GM12878 (cell line): ENCODE measurements around the gene ALDH18A1. TPM values are rescaled to one million over a fixed set of nuclear protein-coding genes. Genes with fewer than 3 reads are reported as not detected.

Source experiments
- ATAC-seq: fragments of 200-7000 bp; cut with Tn5 transposase; 3 replicates; pipeline ENCODE4 v1.9.1; 2020; ENCODE audit warnings: mild to moderate bottlenecking, moderate library complexity
- BruUV-seq: library from RNA; stranded (reverse); fragments of 400-500 nt; replicated peaks from 2 replicates; lab custom pipeline; 2021; lab: Mats Ljungman, UMichigan
- CTCF ChIA-PET: fragments of 300-600 bp; sonication (Branson Sonifier 250); formaldehyde crosslinking; extraction: SDS; loops from one replicate; lab custom pipeline; 2021; ENCODE audit warnings: inconsistent platforms; lab: Yijun Ruan, JAX
- POLR2A ChIA-PET: fragments of 350-600 bp; formaldehyde crosslinking; extraction: SDS; loops from one replicate; lab custom pipeline; 2021; ENCODE audit warnings: inconsistent platforms; lab: Charles Lee
- RAD21 ChIA-PET: fragments of 300-600 bp; sonication (Branson Sonifier 250); formaldehyde crosslinking; loops from one replicate; lab custom pipeline; 2023; ENCODE audit warnings: antibody characterized with exemption; ENCODE audit not compliant: unreplicated experiment; lab: Charles Lee
- SMC1A ChIA-PET: fragments of 300-600 bp; sonication (Branson Sonifier 250); formaldehyde crosslinking; loops from one replicate; lab custom pipeline; 2023; ENCODE audit not compliant: unreplicated experiment, uncharacterized antibody; lab: Charles Lee
- DNase-seq: peaks from one replicate; pipeline ENCODE4 v3.0.0-alpha.2; 2011; ENCODE audit warnings: low read depth, low spot score
- FAIRE-seq: peaks from 3 replicates; lab custom pipeline; 2011; peaks lifted over from hg19 to GRCh38; lab: Jason Lieb, UNC
- H2AFZ ChIP-seq: 2 replicates; pipeline ENCODE4 v1.6.0; 2011; ENCODE audit warnings: low read depth, low read length, control low read depth; ENCODE audit not compliant: control insufficient read depth
- H3K27ac ChIP-seq: 2 replicates; pipeline ENCODE4 v1.5.1; 2011; ENCODE audit warnings: control low read depth; ENCODE audit not compliant: control insufficient read depth, insufficient read depth
- H3K27me3 ChIP-seq, 2 experiments: replicated peaks in 1 of 2; 2 replicates each; pipeline versions ENCODE4 v1.6.0 to v1.6.1; 2011; ENCODE audit warnings: low read length in 1 of 2; ENCODE audit not compliant: control insufficient read depth in 2 of 2, insufficient read depth in 2 of 2
- H3K36me3 ChIP-seq, 2 experiments: 2 replicates each; pipeline ENCODE4 v1.5.1; 2011; ENCODE audit warnings: low read length in 1 of 2; ENCODE audit not compliant: control insufficient read depth in 2 of 2, insufficient read depth in 2 of 2
- H3K4me1 ChIP-seq: 2 replicates; pipeline ENCODE4 v1.6.1; 2011; ENCODE audit warnings: mild to moderate bottlenecking, low read length, moderate library complexity, mixed read lengths; ENCODE audit not compliant: control insufficient read depth, insufficient read depth
- H3K4me2 ChIP-seq: 2 replicates; pipeline ENCODE4 v1.6.0; 2011; ENCODE audit warnings: control low read depth; ENCODE audit not compliant: control insufficient read depth, insufficient read depth
- H3K4me3 ChIP-seq: fragments of 200-600 bp; sonication (generic); 2 replicates; pipeline ENCODE4 v1.5.1; 2016
- H3K79me2 ChIP-seq: 2 replicates; pipeline ENCODE4 v1.6.0; 2011; ENCODE audit warnings: low read length; ENCODE audit not compliant: control insufficient read depth, insufficient read depth
- H3K9ac ChIP-seq: 2 replicates; pipeline ENCODE4 v1.8.0; 2011; ENCODE audit warnings: low read length, control low read depth, mixed read lengths; ENCODE audit not compliant: control insufficient read depth, insufficient read depth
- H3K9me3 ChIP-seq: replicated peaks from 3 replicates; pipeline ENCODE4 v1.5.1; 2011; ENCODE audit warnings: mild to moderate bottlenecking, low read length; ENCODE audit not compliant: control insufficient read depth, insufficient read depth
- H4K20me1 ChIP-seq: 2 replicates; pipeline ENCODE4 v1.6.0; 2011; ENCODE audit not compliant: control insufficient read depth, insufficient read depth
- CBX3 ChIP-seq: fragments of 200-600 bp; sonication (generic); IDR thresholded peaks from 2 replicates; pipeline ENCODE4 v1.6.1; 2016; ENCODE audit warnings: low read depth, borderline replicate concordance
- EZH2 ChIP-seq: IDR thresholded peaks from 2 replicates; pipeline ENCODE4 v1.6.1; 2012; ENCODE audit warnings: low read depth, mild to moderate bottlenecking, control low read depth, inconsistent platforms, low read length, borderline replicate concordance; ENCODE audit not compliant: control insufficient read depth
- IKZF2 ChIP-seq, 2 experiments: fragments of 450-650 bp; IDR thresholded peaks; 2 replicates each; pipeline ENCODE4 v1.6.1; 2017; ENCODE audit warnings: mild to moderate bottlenecking in 2 of 2, moderate library complexity in 2 of 2
- RB1 ChIP-seq: fragments of 450-650 bp; formaldehyde crosslinking; IDR thresholded peaks from 2 replicates; pipeline ENCODE4 v1.6.1; 2017; ENCODE audit warnings: mild to moderate bottlenecking, borderline replicate concordance
- SRF ChIP-seq, 2 experiments: IDR thresholded peaks; 2 replicates each; pipeline ENCODE4 v1.6.1; 2011; ENCODE audit warnings: low read depth in 2 of 2, low read length in 2 of 2, mild to moderate bottlenecking in 1 of 2, moderate library complexity in 1 of 2
- STAT1 ChIP-seq: fragments of 450-650 bp; conservative IDR thresholded peaks from 2 replicates; pipeline ENCODE4 v1.6.1; 2014; ENCODE audit warnings: antibody characterized with exemption, mild to moderate bottlenecking
- TAF1 ChIP-seq: IDR thresholded peaks from 2 replicates; pipeline ENCODE4 v1.6.1; 2011; ENCODE audit warnings: mild to moderate bottlenecking, low read depth, low read length, borderline replicate concordance
- TCF12 ChIP-seq: IDR thresholded peaks from 2 replicates; pipeline ENCODE4 v1.6.1; 2011; ENCODE audit warnings: low read depth, mild to moderate bottlenecking, low read length
- WGBS: methylation state at CpG from one replicate; pipeline ENCODE4 v1.1.6; 2016; ENCODE audit warnings: low lambda C conversion rate; ENCODE audit not compliant: insufficient replicate concordance, insufficient coverage; ENCODE audit errors: missing lambda C conversion rate; 5-methylcytosine and 5-hydroxymethylcytosine counted together
- in situ Hi-C: fragments of 300-500 bp; cut with MboI; formaldehyde crosslinking; loops from 9 replicates; pipeline ENCODE4 v1.14.3; 2018; ENCODE audit warnings: mixed read lengths
- intact Hi-C: fragments of 100-400 bp; cut with micrococcal nuclease; formaldehyde crosslinking; loops from one replicate; pipeline ENCODE4 v1.14.2; 2022; ENCODE audit not compliant: unreplicated experiment
- polyA plus RNA-seq, 11 experiments: library from polyadenylated mRNA; depleted of rRNA in 4 of 11; unstranded in 6 of 11; stranded (reverse) in 5 of 11; fragments of >200 nt; fragmentation: Nextera tagmentation in 4 of 11; fragmentation: Illumina TruSeq in 1 of 11; extraction: Ambion mirVana in 4 of 11; extraction: Trizol in 1 of 11; gene quantifications; 1 replicate in 1 of 11; 2 replicates in 10 of 11; pipeline versions ENCODE4 v1.2.1 to v1.2.3, GENCODE V29; 2011 to 2016; ENCODE audit warnings: inconsistent platforms in 2 of 11, missing spikeins in 2 of 11, low read depth in 1 of 11
- total RNA-seq, 4 experiments: library from RNA; depleted of rRNA in 3 of 4; stranded (reverse); fragments of >200 nt in 3 of 4; fragmentation: Illumina TruSeq in 1 of 4; extraction: Trizol in 1 of 4; gene quantifications; 2 replicates each; pipeline versions ENCODE4 v1.2.1 to v1.2.3, GENCODE V29; 2013 to 2021
- TF ChIP-seq, protein P1 (sequence below): fragments of 450-650 bp; IDR thresholded peaks from 2 replicates; pipeline ENCODE4 v1.6.1; 2014; ENCODE audit warnings: mild to moderate bottlenecking
- TF ChIP-seq, protein P2 (sequence below): fragments of 150-350 bp; IDR thresholded peaks from 2 replicates; pipeline ENCODE4 v1.6.1; 2016; ENCODE audit warnings: low read depth, low read length
- TF ChIP-seq, protein P3 (sequence below): fragments of 450-650 bp; conservative IDR thresholded peaks from 2 replicates; pipeline ENCODE4 v1.6.1; 2017; ENCODE audit warnings: mild to moderate bottlenecking, moderate library complexity

Gene ALDH18A1
- total and polyA plus RNA-seq, 10 of the 15 experiments (the other 5 are each of a cell fraction or from before 2014, with no cell fraction given): 24.3 to 118 (median 99.3) TPM

GRCh38 chr10:95559896-95560277, 96.6 kb downstream of the ALDH18A1 start:
- Histone ChIP-seq H3K9ac (no peak overlapping the region), H3K79me2 (no peaks in the 10 kb centered on the region), H3K9me3 (no peaks in the 10 kb centered on the region)
- intact Hi-C loops: no loop called here
- ATAC-seq: no peak
- RAD21 ChIA-PET: no interaction called here
- WGBS: 57% methylated on average over 9 of the region's 10 CpGs
- FAIRE-seq: no peak
- TF ChIP-seq IKZF2 (IDR thresholded peaks at IDR 0.05) (no peak), TAF1 (no peak), TCF12 (no peak), SRF (IDR thresholded peaks at IDR 0.05; ENCODE audit: low read depth in 2 of 2, low read length in 2 of 2) (no peak), STAT1 (no peak), CBX3 (no peak), RB1 (no peak), EZH2 (no peak)
- TF ChIP-seq, protein P1, sequence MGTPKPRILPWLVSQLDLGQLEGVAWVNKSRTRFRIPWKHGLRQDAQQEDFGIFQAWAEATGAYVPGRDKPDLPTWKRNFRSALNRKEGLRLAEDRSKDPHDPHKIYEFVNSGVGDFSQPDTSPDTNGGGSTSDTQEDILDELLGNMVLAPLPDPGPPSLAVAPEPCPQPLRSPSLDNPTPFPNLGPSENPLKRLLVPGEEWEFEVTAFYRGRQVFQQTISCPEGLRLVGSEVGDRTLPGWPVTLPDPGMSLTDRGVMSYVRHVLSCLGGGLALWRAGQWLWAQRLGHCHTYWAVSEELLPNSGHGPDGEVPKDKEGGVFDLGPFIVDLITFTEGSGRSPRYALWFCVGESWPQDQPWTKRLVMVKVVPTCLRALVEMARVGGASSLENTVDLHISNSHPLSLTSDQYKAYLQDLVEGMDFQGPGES: no peak
- TF ChIP-seq, protein P2, sequence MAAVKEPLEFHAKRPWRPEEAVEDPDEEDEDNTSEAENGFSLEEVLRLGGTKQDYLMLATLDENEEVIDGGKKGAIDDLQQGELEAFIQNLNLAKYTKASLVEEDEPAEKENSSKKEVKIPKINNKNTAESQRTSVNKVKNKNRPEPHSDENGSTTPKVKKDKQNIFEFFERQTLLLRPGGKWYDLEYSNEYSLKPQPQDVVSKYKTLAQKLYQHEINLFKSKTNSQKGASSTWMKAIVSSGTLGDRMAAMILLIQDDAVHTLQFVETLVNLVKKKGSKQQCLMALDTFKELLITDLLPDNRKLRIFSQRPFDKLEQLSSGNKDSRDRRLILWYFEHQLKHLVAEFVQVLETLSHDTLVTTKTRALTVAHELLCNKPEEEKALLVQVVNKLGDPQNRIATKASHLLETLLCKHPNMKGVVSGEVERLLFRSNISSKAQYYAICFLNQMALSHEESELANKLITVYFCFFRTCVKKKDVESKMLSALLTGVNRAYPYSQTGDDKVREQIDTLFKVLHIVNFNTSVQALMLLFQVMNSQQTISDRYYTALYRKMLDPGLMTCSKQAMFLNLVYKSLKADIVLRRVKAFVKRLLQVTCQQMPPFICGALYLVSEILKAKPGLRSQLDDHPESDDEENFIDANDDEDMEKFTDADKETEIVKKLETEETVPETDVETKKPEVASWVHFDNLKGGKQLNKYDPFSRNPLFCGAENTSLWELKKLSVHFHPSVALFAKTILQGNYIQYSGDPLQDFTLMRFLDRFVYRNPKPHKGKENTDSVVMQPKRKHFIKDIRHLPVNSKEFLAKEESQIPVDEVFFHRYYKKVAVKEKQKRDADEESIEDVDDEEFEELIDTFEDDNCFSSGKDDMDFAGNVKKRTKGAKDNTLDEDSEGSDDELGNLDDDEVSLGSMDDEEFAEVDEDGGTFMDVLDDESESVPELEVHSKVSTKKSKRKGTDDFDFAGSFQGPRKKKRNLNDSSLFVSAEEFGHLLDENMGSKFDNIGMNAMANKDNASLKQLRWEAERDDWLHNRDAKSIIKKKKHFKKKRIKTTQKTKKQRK: no peak
- TF ChIP-seq, protein P3, sequence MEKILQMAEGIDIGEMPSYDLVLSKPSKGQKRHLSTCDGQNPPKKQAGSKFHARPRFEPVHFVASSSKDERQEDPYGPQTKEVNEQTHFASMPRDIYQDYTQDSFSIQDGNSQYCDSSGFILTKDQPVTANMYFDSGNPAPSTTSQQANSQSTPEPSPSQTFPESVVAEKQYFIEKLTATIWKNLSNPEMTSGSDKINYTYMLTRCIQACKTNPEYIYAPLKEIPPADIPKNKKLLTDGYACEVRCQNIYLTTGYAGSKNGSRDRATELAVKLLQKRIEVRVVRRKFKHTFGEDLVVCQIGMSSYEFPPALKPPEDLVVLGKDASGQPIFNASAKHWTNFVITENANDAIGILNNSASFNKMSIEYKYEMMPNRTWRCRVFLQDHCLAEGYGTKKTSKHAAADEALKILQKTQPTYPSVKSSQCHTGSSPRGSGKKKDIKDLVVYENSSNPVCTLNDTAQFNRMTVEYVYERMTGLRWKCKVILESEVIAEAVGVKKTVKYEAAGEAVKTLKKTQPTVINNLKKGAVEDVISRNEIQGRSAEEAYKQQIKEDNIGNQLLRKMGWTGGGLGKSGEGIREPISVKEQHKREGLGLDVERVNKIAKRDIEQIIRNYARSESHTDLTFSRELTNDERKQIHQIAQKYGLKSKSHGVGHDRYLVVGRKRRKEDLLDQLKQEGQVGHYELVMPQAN: no peak
- TF ChIP-seq, all 136 proteins: peak for 0
- in situ Hi-C loops: no loop called here
- no peak overlapping the region for H3K27ac ChIP-seq
- H4K20me1 ChIP-seq: peaks cover 2% of the 10 kb centered on the region; the same call in 1 of the 2 replicates
- no peak overlapping the region for H3K4me2 ChIP-seq
- no peaks in the 10 kb centered on the region; the same call in 1 of the 2 replicates for H3K4me1 ChIP-seq
- H3K36me3 ChIP-seq: no peaks in the 10 kb centered on the region
- no peak overlapping the region for H2AFZ ChIP-seq
- ChIA-PET POLR2A (no interaction called here), SMC1A (no interaction called here), CTCF (no interaction called here)
- DNase-seq: no peak
- BruUV-seq: no TSS peak
- no peak overlapping the region for H3K4me3 ChIP-seq
- peaks cover 3% of the 10 kb centered on the region in 2 experiments; a peak in 3 of 4 replicates for H3K27me3 ChIP-seq
